Inferior parietal cortex (tissue), 1 donor: Measurements from ENCODE around the gene GALNT13.
A peak's percentile ranks its signal among the peaks of the same experiment; 100 is the strongest.

ENCODE experiments used
- DNase-seq: peaks from one replicate; pipeline ENCODE4 v3.0.0-alpha.2; 2016; ENCODE audit errors: extremely low spot score

GALNT13 gene

DNA sequence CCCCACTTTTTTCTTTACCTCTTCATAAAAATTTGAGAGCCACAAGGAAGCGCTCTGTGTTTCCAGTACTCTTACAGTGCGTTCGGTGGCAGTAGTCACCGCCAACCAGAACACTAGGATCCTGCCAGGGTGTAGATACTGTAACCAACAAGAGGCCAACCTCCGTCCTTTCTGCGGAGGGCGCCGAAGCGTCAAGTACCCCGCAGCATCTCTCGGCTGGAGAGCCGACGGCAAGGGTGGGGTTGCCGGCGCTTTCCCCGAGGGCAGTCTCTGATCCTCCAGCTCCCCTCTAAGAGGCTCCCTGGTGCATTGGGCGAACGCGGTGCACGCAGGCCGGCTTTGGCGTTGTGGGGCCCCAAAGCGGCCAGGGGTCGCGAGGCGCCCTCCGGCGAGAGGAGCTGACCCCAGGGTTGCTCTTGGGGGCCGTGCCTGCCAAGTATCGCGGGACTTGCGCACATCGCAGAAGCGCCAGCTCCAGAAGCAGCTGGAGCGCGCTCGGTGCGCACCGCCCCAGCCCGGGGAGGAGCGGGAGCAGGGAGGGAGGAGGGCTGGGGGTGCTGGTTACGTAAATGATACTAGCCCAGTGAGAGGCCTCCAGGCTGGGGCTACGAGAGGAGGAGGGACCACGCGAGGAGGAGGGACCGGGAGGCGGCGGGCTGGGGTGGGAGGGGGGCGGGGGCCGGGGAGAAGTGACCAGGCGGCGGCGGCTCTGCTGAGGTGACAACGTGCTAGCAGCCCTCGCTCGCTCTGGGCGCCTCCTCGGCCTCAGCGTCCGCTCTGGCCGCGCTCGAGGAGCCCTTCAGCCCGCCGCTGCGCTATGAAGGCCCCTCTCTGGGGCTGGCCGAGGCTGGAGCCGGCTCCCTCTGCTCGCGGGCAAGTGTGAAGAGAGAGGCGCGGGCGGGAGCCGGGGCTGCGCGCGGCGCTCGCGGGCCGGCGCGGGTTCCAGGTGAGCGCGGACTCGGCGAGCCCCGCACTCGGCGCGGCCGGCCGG is at the start of gene GALNT13:
GALNT13 (plus strand) TSS at position 692 of the 991 bp plus-strand sequence.
- DNase-seq, result peak; percentile 79

DNA sequence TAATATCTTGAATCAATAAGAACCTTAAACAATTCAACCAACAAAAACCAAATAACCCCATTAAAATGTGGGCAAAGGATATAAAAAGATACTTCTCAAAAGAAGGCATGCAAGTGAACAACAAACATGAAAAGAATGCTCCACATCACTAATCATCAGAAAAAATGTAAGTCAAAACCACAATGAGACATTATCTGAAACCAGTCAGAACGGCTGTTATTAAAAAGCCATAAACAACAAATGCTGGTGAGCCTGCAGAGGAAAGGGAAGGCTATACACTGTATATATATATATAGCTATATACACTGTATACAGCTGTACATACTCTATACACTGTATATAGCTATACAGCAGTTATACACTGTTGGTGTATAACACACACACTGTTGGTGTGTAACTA is 47.8 kb upstream of the GALNT13 start:
- DNase-seq, result no peak

- no peak for DNase-seq
Measured at GRCh38 chr2:153828335-153828734, 43.4 kb upstream of the GALNT13 start.

GRCh38 chr2:153834662-153835061 is 37.1 kb upstream of the GALNT13 start:
- DNase-seq, result no peak

DNA sequence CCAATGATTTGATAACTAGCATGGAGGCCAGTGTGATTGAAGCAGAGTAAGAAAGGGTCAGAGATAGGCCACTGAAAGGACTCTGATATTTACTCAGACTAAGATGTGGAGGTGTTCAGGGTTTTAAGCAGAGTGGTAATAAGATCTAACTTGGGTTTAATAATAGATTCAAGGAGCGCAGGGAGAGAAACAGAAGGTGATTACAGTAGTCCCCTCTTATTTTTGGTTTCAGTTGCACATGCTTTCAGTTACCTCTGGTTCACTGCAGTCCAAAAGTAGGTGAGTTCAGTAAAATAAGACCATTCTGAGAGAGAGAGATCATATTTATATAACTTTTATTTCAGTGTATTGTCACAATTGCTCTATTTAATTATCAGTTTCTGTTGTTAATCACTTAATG is 13.5 kb upstream of the GALNT13 start:
- no peak for DNase-seq

DNA sequence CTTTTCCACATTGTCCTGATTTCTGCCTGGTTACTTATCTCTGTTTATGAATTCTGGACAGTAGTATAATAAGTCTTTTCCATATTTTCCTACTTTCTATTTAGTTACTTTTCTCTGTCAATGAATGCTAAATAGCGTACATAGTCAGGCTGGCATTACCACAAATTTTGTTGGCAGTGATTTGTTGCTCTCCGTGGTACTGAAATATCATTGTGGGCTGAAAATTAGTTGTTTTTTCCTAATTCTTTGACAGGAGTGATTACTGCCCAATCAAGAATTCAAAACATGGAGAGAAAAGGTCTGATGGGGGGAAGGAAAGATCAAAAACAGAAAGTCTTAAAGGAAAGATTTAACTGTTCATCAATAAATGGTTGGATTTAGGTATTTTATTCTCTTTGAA is 7.7 kb upstream of the GALNT13 start:
- no peak for DNase-seq

- DNase-seq, result no peak
Measured at GRCh38 chr2:153866595-153866994, 5.1 kb upstream of the GALNT13 start.

GRCh38 chr2:153870308-153870707 is 1.4 kb upstream of the GALNT13 start:
- DNase-seq, result no peak

GRCh38 chr2:153872311-153873051 is 759 bp downstream of the GALNT13 start:
- no peak for DNase-seq

- DNase-seq, result no peak
Measured at GRCh38 chr2:153873052-153874048, 1.6 kb downstream of the GALNT13 start.

DNA sequence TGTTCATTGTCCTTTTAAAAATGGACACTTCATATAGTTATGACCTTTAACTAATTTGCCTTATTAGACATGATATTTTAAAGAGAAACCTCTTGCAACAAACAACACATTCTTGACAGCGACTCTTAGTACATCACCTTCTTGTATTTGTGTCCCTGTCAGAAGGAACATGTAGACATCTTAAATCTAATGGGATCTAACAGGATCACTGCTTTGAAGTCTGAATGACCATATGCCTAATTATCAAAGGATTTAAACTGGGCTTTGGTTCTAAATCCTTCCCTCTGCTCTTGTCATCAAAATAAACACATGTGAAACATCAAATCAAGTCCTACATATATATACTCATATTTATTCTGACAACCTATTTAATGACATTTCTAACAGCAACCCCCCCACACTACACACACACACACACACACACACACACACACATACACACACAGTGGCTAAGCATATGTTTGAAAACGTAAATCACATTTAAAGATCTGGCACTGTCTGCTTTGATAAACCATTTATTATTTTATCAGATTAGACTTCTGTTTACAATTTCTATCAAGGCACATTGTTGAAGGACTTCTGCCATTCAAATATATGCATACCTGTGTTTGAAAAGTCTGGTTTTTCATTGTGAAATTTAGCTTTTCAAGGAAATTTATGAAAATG is 4.2 kb downstream of the GALNT13 start:
- DNase-seq, result no peak

GRCh38 chr2:153880926-153881325 is 9.2 kb downstream of the GALNT13 start:
- DNase-seq, result no peak

GRCh38 chr2:153886833-153887232 is 15.1 kb downstream of the GALNT13 start:
- no peak for DNase-seq

DNA sequence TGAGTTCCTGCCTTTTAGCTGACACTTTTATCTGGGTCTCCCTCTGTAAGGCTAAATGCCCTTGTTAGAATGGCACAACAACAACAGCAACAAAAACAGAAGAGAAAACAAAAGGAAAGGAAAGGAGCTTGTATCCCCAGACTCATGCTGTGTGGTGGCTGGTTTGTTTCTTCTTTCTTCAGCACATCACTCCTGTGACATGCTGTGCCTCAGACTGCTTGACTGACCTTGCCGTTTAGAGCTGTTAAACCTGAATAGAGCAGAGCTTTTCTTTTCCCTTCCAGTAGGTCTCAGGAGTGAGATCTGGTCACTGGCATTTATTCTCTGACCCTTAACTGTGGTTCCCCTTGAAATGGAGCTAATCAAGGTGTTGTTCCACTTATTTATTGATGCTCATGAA is 18.9 kb downstream of the GALNT13 start:
- no peak for DNase-seq

GRCh38 chr2:153891051-153891450 is 19.3 kb downstream of the GALNT13 start:
- DNase-seq, result no peak

DNA sequence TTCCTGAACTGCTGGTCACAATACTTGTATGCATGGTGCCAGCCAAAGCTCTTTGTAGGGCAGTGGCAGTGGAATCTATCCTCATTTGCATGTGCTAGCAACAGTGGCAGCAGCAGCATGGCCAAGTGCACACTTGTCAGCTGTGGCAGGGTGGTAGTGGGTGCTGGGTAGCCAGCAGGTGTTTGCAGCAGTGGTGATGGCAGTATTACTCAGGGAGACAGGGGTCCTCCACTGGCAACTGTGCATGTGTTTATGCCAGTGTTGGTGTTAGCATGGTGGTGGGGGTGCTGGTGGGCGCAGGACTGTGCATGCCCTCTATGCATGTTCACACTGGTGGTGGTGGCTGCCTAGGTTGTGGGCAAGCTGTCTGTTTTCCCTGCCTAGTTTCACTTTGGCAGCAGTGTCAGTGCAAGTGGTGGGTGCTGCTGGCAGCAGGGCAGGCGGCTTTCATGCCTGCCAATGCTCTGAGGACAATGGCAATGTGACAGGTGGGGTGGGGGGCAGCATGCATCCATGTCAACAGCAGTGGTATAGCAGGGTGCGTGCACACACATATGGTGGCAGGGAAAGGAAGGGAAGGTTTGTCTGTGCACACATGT is 41.2 kb downstream of the GALNT13 start:
- DNase-seq, result no peak

GRCh38 chr2:153917570-153917969 is 45.8 kb downstream of the GALNT13 start:
- no peak for DNase-seq

DNA sequence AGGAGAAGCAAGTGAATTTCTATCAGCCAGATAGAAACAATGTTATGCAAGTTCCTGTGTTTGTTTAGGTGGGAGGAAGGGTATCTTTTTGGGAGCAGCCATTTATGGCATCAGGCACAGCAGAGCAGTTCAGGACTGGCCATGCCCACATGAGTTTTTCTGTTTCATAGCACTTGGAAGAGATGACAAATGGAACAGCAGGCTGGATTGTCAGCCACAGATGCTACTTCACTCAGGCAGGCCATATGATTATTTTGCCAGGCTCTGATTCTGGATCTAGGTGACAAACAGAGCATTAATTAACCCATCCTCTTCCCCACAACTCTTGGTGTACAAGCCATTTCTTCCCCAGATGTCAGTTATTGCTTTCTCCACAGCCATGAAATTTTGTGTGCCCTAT is 63.8 kb downstream of the GALNT13 start:
- no peak for DNase-seq

DNA sequence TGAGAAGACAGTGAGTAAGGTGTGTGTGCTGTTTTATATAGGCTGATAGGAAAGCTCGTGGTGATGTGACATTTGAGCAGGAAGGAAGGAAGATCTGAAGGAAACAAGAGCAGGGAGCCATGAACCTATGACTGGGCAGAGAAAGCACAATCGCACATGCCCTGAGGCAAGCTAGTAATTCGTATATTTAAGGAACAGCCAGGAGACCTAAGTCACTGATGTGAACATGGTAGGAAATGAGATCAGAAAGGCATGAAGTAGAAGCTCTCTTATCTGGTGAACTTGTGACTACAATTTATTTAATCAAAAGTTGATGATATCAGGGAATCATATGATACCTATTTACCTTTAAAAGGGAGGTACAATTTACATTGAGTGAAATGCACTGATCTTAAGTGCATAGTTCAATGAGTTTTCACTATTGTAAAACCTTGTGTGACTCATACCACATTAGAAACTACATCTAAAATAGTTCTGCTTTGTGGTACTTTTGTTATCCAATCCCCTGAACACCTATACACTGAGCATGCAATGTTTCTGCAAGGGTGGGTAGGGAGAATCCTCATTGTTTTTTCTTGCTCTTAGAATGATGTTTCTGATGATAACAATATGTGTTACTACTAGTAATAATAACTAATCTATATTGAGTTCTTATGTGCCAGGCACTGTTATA is 67.5 kb downstream of the GALNT13 start:
- DNase-seq, result no peak

DNA sequence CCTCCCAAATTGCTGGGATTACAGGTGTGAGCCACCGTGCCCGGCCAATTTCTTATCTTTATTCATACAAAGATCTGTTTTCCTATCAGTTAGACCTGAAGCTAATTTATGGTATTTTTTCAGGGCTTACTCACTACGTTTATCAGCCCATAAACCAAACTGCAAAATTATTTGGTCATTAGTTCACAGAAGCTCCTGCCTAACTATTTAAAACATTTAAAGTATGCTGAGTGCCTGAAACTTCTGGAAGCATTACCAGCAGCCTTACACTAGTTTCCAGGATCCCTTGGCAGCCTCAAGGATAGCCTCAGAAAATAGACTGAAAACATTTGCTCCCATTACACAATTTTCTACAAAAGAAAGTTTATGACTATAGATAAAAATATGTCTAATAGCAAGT is 68.8 kb downstream of the GALNT13 start:
- DNase-seq, result no peak
